Esophagus squamous epithelium (tissue), 4 donors: ENCODE measurements around the gene SPAG17.

Source experiments
- POLR2A ChIP-seq, 4 donors: fragments of 450-650 bp; IDR thresholded peaks; one replicate each; pipeline ENCODE4 v1.6.1; 2017; ENCODE audit warnings: antibody characterized with exemption in 4 of 4, mild to moderate bottlenecking in 4 of 4, moderate library complexity in 3 of 4
- TF ChIP-seq, protein P1 (sequence below), 6 experiments: fragments of 450-650 bp in 4 of 6; fragments of 200-600 bp in 2 of 6; sonication (generic) in 2 of 6; IDR thresholded peaks; one replicate each; pipeline ENCODE4 v1.5.1; 2016 to 2019; ENCODE audit warnings: antibody characterized with exemption in 6 of 6, mild to moderate bottlenecking in 4 of 6, moderate library complexity in 4 of 6

DNA sequence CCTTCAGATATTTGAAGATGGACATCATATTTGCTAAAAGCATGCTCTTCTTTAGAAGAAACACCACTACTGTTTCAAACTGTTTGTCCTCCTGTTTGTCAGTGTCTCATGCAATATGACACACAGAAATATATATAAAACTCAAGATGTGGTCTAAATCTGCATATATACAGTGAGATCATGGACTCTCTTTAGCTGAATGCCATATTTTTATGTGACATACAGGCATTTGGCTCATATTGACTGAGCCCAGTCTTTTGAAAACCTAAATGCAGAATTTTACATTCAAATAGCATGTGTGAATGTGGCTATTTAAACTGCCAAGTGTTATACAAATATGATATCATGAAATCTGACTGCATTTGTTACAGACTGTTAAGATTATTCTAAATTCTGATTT is 274.0 kb downstream of the SPAG17 start:
- TF ChIP-seq, protein P1, sequence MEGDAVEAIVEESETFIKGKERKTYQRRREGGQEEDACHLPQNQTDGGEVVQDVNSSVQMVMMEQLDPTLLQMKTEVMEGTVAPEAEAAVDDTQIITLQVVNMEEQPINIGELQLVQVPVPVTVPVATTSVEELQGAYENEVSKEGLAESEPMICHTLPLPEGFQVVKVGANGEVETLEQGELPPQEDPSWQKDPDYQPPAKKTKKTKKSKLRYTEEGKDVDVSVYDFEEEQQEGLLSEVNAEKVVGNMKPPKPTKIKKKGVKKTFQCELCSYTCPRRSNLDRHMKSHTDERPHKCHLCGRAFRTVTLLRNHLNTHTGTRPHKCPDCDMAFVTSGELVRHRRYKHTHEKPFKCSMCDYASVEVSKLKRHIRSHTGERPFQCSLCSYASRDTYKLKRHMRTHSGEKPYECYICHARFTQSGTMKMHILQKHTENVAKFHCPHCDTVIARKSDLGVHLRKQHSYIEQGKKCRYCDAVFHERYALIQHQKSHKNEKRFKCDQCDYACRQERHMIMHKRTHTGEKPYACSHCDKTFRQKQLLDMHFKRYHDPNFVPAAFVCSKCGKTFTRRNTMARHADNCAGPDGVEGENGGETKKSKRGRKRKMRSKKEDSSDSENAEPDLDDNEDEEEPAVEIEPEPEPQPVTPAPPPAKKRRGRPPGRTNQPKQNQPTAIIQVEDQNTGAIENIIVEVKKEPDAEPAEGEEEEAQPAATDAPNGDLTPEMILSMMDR (IDR thresholded peaks at IDR 0.05), result no peak
- no peak for TF ChIP-seq POLR2A (IDR thresholded peaks at IDR 0.05)
